Measurements from ENCODE around the gene LINGO4.

Gene LINGO4

GRCh38 chr1:151815716-151816327, 10.6 kb upstream of the LINGO4 start:
- no peak for TF ChIP-seq CTCF (IDR thresholded peaks at IDR 0.05; ENCODE audit: low read depth, low read length, missing control alignments)
- no peak for DNase-seq (ENCODE audit: low read depth)
- H3K4me3 ChIP-seq (ENCODE audit: low read depth, low read length), result no peak overlapping the region

- no peak overlapping the region for H3K4me3 ChIP-seq (ENCODE audit: low read depth, low read length)
- no peak for DNase-seq (ENCODE audit: low read depth)
- no peak for TF ChIP-seq CTCF (IDR thresholded peaks at IDR 0.05; ENCODE audit: low read depth, low read length, missing control alignments)
These were observed 9.8 kb upstream of the LINGO4 start for GRCh38 chr1:151814971-151815545.

GRCh38 chr1:151814426-151814825, 9.2 kb upstream of the LINGO4 start:
- TF ChIP-seq CTCF (IDR thresholded peaks at IDR 0.05; ENCODE audit: low read depth, low read length, missing control alignments), result no peak
- DNase-seq (ENCODE audit: low read depth), result no peak
- no peak overlapping the region for H3K4me3 ChIP-seq (ENCODE audit: low read depth, low read length)

GRCh38 chr1:151813271-151813977, 8.2 kb upstream of the LINGO4 start:
- no peak overlapping the region for H3K4me3 ChIP-seq (ENCODE audit: low read depth, low read length)
- DNase-seq (ENCODE audit: low read depth), result no peak
- TF ChIP-seq CTCF (IDR thresholded peaks at IDR 0.05; ENCODE audit: low read depth, low read length, missing control alignments), result no peak

- no peak for TF ChIP-seq CTCF (IDR thresholded peaks at IDR 0.05; ENCODE audit: low read depth, low read length, missing control alignments)
- DNase-seq (ENCODE audit: low read depth), result no peak
These were observed 6.0 kb upstream of the LINGO4 start for GRCh38 chr1:151811181-151811580.

GRCh38 chr1:151809985-151810556, 4.9 kb upstream of the LINGO4 start:
- no peak for TF ChIP-seq CTCF (IDR thresholded peaks at IDR 0.05; ENCODE audit: low read depth, low read length, missing control alignments)
- H3K4me3 ChIP-seq (ENCODE audit: low read depth, low read length), result no peak overlapping the region
- no peak for DNase-seq (ENCODE audit: low read depth)

More at GRCh38 chr1:151811181-151811580, 6.0 kb upstream of the LINGO4 start:
- H3K4me3 ChIP-seq (ENCODE audit: low read depth, low read length), result no peak overlapping the region

All from GM12864 (cell line).